ENCODE data around the gene MINDY3. TPM values are rescaled to one million over a fixed set of nuclear protein-coding genes. Genes with fewer than 3 reads are reported as not detected.

MINDY3 gene
- total RNA-seq, 4 donors from 2014 or later: 14.6 to 23.5 (median 21.3) TPM

DNA sequence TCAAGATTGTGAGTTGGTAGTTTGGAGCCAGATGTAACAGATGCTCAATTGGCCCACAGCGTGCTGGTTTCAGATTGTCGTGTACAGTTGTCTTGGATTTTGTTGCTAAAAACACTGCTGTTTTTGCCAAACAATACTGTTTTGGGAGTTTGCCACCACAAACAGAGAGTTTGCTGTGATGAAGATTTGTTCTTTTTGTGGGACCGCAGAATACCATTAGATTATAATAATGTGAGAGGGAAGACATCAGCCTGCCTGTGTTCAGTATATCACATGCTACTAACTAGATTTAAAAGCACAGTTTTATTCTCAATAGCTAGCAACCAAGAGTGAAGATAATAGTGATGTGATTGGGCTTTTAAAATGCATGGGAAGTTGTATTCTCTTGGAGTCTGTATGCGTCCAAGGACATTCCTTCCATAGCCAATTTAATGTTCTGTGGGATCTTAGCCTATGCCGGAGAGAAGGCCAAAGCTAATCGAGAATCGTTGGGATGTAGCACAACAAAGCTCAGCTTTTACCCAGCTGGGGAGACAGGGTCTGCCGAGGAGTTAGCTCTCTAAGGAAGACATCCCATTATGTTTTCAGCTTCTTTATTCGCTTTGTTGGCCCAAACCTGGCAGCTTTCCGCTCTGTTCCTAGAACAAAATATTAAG is 121.9 kb downstream of the MINDY3 start:
- intact Hi-C loops (cut with DNase I; ENCODE audit: low total_unique reads): no loop called here
- DNase-seq (ENCODE audit: low spot score in 2 of 2): peak in 1 of 2 donors; percentile 35

GRCh38 chr10:15737656-15738055 is 122.7 kb downstream of the MINDY3 start:
- 61 to 71% methylated on average over 5 of the region's 5 CpGs for WGBS, 2 donors
- intact Hi-C loops (cut with DNase I; ENCODE audit: low total_unique reads): no loop called here
- TF ChIP-seq, protein P1, sequence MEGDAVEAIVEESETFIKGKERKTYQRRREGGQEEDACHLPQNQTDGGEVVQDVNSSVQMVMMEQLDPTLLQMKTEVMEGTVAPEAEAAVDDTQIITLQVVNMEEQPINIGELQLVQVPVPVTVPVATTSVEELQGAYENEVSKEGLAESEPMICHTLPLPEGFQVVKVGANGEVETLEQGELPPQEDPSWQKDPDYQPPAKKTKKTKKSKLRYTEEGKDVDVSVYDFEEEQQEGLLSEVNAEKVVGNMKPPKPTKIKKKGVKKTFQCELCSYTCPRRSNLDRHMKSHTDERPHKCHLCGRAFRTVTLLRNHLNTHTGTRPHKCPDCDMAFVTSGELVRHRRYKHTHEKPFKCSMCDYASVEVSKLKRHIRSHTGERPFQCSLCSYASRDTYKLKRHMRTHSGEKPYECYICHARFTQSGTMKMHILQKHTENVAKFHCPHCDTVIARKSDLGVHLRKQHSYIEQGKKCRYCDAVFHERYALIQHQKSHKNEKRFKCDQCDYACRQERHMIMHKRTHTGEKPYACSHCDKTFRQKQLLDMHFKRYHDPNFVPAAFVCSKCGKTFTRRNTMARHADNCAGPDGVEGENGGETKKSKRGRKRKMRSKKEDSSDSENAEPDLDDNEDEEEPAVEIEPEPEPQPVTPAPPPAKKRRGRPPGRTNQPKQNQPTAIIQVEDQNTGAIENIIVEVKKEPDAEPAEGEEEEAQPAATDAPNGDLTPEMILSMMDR (IDR thresholded peaks at IDR 0.05): no peak
- no peak for TF ChIP-seq POLR2A (IDR thresholded peaks at IDR 0.05)
- no peak for DNase-seq (ENCODE audit: low spot score in 2 of 2)
- no peak overlapping the region for H3K4me3 ChIP-seq (ENCODE audit: low read depth, poor library complexity, severe bottlenecking)

More for the DNA sequence above, 121.9 kb downstream of the MINDY3 start:
- no peak overlapping the region for H3K4me3 ChIP-seq (ENCODE audit: low read depth, poor library complexity, severe bottlenecking)
- TF ChIP-seq POLR2A (IDR thresholded peaks at IDR 0.05): no peak
- TF ChIP-seq, protein P1 (IDR thresholded peaks at IDR 0.05): no peak
- 62 to 63% methylated on average over 10 of the region's 10 CpGs for WGBS, 2 donors

DNA sequence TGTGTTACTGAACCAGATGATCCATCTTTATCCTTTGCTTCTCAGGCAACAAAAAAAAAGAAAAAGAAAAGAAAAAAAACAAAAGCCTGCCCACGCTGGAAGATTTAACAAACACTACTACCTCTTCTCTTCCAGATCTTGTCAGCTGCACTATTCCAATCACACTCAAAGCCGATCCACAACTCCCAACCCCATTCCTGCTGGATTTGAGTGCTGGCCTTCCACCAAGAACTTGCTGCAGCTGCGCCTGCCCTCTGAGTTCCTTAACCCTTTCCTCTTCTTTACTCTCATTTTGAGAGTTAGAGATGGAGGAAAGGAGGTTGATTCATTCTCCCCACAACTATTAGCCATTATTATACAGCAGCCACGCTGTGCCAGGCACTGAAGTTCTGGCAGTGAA is 124.5 kb downstream of the MINDY3 start:
- no peak for DNase-seq (ENCODE audit: low spot score in 2 of 2)
- WGBS, 2 donors: 28 to 34% methylated on average over 4 of the region's 4 CpGs
- no peak overlapping the region for H3K4me3 ChIP-seq (ENCODE audit: low read depth, poor library complexity, severe bottlenecking)
- TF ChIP-seq, protein P1 (IDR thresholded peaks at IDR 0.05): no peak
- TF ChIP-seq POLR2A (IDR thresholded peaks at IDR 0.05): no peak
- intact Hi-C loops (cut with DNase I; ENCODE audit: low total_unique reads): no loop called here

- 94 to 95% methylated on average over 2 of the region's 2 CpGs for WGBS, 2 donors
- no peak for TF ChIP-seq POLR2A (IDR thresholded peaks at IDR 0.05)
- TF ChIP-seq, protein P1 (IDR thresholded peaks at IDR 0.05): no peak
- no peak overlapping the region for H3K4me3 ChIP-seq (ENCODE audit: low read depth, poor library complexity, severe bottlenecking)
- intact Hi-C loops (cut with DNase I; ENCODE audit: low total_unique reads): no loop called here
- no peak for DNase-seq (ENCODE audit: low spot score in 2 of 2)
Measured at GRCh38 chr10:15730341-15730740, 130.0 kb downstream of the MINDY3 start.

DNA sequence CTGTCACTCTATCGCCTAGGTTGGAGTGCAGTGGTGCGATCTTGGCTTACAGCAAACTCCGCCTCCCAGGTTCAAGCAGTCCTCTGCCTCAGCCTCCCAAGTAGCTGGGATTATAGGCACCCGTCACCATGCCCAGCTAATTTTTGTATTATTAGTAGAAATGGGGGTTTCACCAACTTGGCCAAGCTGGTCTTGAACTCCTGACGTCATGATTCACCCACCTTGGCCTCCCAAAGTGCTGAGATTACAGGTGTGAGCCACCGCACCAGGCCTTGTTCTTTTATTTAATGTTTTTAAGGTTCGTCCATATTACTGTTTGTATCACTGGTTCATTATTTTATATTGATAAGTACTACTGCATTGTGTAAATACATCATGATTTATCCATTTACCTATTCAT is 130.4 kb downstream of the MINDY3 start:
- 86 to 94% methylated on average over 7 of the region's 7 CpGs for WGBS, 2 donors

More for the DNA sequence above, 130.4 kb downstream of the MINDY3 start:
- no peak overlapping the region for H3K4me3 ChIP-seq (ENCODE audit: low read depth, poor library complexity, severe bottlenecking)
- TF ChIP-seq POLR2A (IDR thresholded peaks at IDR 0.05): no peak
- TF ChIP-seq, protein P1 (IDR thresholded peaks at IDR 0.05): no peak
- intact Hi-C loops (cut with DNase I; ENCODE audit: low total_unique reads): loop anchor here (10.0 kb wide), 1 partner anchor 135 kb away; no protein-coding TSS in a partner anchor
- DNase-seq (ENCODE audit: low spot score in 2 of 2): no peak

Other genes with a start within 250 kb of the MINDY3 start
- 1 to 10 TPM; 1.6 to 8.2 (median 4.2) TPM for gene ITGA8, start 140.6 kb downstream of the MINDY3 start, total RNA-seq